OCI-LY7 (cell line): ENCODE measurements around the gene TOB2. TPM values are rescaled to one million over a fixed set of nuclear protein-coding genes. Genes with fewer than 3 reads are reported as not detected.

ENCODE experiments used
- BruUV-seq: library from RNA; stranded (reverse); fragments of 400-500 nt; replicated peaks from 2 replicates; lab custom pipeline; 2021; lab: Mats Ljungman, UMichigan
- CTCF ChIA-PET: fragments of 300-600 bp; sonication (Branson Sonifier 250); formaldehyde crosslinking; loops from one replicate; lab custom pipeline; 2022; ENCODE audit warnings: antibody characterized with exemption; ENCODE audit not compliant: unreplicated experiment; lab: Charles Lee
- POLR2A ChIA-PET: fragments of 300-600 bp; sonication (Branson Sonifier 250); formaldehyde crosslinking; loops from one replicate; lab custom pipeline; 2022; ENCODE audit warnings: antibody characterized with exemption; lab: Charles Lee
- DNase-seq: peaks from one replicate; pipeline ENCODE4 v3.0.0-alpha.2; 2015; ENCODE audit warnings: low spot score
- H2AFZ ChIP-seq: fragments of 200-600 bp; sonication (generic), shearing (Covaris generic); 2 replicates; pipeline ENCODE4 v1.6.1; 2014; ENCODE audit warnings: mild to moderate bottlenecking, antibody characterized with exemption, low read length, moderate library complexity
- H3K27ac ChIP-seq: fragments of 200-600 bp; sonication (generic); 2 replicates; pipeline ENCODE4 v1.5.1; 2014; ENCODE audit warnings: mixed run types, low read depth, mild to moderate bottlenecking, moderate library complexity, low read length, inconsistent platforms; ENCODE audit not compliant: poor library complexity, severe bottlenecking
- H3K36me3 ChIP-seq: fragments of 200-600 bp; sonication (generic); 2 replicates; pipeline ENCODE4 v1.6.1; 2014; ENCODE audit warnings: mild to moderate bottlenecking, antibody characterized with exemption, low read length, moderate library complexity, mixed read lengths; ENCODE audit not compliant: insufficient read depth
- H3K4me1 ChIP-seq: fragments of 200-600 bp; sonication (generic); 2 replicates; pipeline ENCODE4 v1.5.1; 2014; ENCODE audit warnings: mild to moderate bottlenecking, low read length; ENCODE audit not compliant: insufficient read depth, poor library complexity, severe bottlenecking
- H3K4me2 ChIP-seq: fragments of 200-600 bp; sonication (generic); 2 replicates; pipeline ENCODE4 v1.6.1; 2014; ENCODE audit warnings: mild to moderate bottlenecking, low read length
- H3K4me3 ChIP-seq: fragments of 200-600 bp; sonication (generic); 2 replicates; pipeline ENCODE4 v1.5.1; 2014; ENCODE audit warnings: mild to moderate bottlenecking, low read depth, low read length; ENCODE audit not compliant: poor library complexity, severe bottlenecking
- H3K79me2 ChIP-seq: fragments of 200-600 bp; sonication (generic); 2 replicates; pipeline ENCODE4 v1.6.1; 2016; ENCODE audit warnings: low read depth, mild to moderate bottlenecking, low read length, moderate library complexity, mixed read lengths; ENCODE audit not compliant: insufficient read depth
- H3K9me2 ChIP-seq: fragments of 200-600 bp; sonication (generic); 2 replicates; pipeline ENCODE4 v1.6.1; 2016; ENCODE audit warnings: mild to moderate bottlenecking, low read length, mixed read lengths; ENCODE audit not compliant: insufficient read depth
- H3K9me3 ChIP-seq: fragments of 200-600 bp; sonication (generic); 2 replicates; pipeline ENCODE4 v1.6.1; 2014; ENCODE audit warnings: mild to moderate bottlenecking, mixed run types, low read length, mixed read lengths
- H4K20me1 ChIP-seq: fragments of 200-600 bp; sonication (generic); 2 replicates; pipeline ENCODE4 v1.6.1; 2014; ENCODE audit warnings: mild to moderate bottlenecking, antibody characterized with exemption, low read length, moderate library complexity, mixed read lengths; ENCODE audit not compliant: insufficient read depth
- EZH2phosphoT487 ChIP-seq: fragments of 200-600 bp; sonication (generic); IDR thresholded peaks from 2 replicates; pipeline ENCODE4 v1.6.1; 2018; ENCODE audit warnings: low read depth, borderline replicate concordance, mild to moderate bottlenecking, mixed run types, antibody characterized with exemption, low read length, moderate library complexity, mixed read lengths
- intact Hi-C: fragments of 100-400 bp; cut with micrococcal nuclease; formaldehyde crosslinking; loops from one replicate; pipeline ENCODE4 v1.10.0; 2022; ENCODE audit not compliant: unreplicated experiment
- total RNA-seq, 2 experiments: library from RNA; depleted of rRNA in 1 of 2; stranded (reverse); fragments of >200 nt in 1 of 2; shearing (Covaris generic) in 1 of 2; gene quantifications; 2 replicates each; pipeline ENCODE4 v1.2.3, GENCODE V29; 2014 to 2022
- TF ChIP-seq, protein P1 (sequence below): fragments of 200-600 bp; sonication (generic); conservative IDR thresholded peaks from 2 replicates; pipeline ENCODE4 v1.5.1; 2014; ENCODE audit warnings: mild to moderate bottlenecking, antibody characterized with exemption, low read length, moderate library complexity, mixed read lengths

The TOB2 gene
- total RNA-seq, 2 experiments from 2014 or later, result 13.5 to 27.0 TPM

DNA sequence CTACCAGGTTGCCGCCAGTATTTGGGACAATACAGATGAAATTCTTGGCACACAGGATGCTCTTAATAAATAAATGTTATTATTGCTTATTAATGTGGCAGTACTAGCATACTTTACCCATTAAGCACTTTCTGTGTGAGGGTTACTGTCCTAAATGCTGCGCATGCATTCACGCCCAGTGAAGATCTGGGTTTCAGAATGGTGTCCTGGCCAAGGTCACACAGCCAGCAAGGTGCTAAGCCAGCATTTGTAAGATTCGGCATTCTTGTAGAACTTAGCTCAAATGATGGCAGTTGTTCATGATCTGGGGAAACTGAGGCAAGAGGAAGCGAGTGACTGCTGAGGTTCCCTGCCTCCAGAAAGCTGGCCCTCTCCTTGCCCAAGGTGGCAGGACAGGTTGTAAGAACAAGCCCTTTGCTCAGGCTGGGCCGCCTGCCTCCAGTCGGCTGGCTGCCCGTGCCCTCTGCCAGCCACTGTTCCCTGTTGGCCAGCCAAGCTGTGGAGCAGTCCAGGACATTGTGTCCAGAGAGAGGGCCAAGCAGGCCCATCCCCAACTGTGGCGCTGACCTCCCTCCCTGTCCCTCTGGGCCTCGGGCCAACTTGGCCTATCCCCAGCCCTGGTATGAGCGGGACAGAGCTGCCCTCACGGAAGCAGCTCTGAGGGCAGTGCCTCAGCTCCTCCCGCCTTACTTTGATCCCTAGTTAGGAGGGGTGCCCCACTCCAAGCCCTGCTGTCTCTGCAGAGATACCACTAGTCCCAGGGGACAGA lies 28.8 kb downstream of the TOB2 start:
- Histone ChIP-seq H4K20me1 (no peaks in the 10 kb centered on the region), H3K9me2 (no peaks in the 10 kb centered on the region), H3K36me3 (peaks cover 9% of the 10 kb centered on the region), H3K4me1 (peaks cover 35% of the 10 kb centered on the region), H3K4me3 (no peak overlapping the region), H3K9me3 (no peaks in the 10 kb centered on the region), H3K79me2 (peaks cover 18% of the 10 kb centered on the region), H3K27ac (no peak overlapping the region), H3K4me2 (no peak overlapping the region), H2AFZ (no peak overlapping the region)
- BruUV-seq, result no TSS peak
- no peak for TF ChIP-seq EZH2phosphoT487
- TF ChIP-seq, protein P1, sequence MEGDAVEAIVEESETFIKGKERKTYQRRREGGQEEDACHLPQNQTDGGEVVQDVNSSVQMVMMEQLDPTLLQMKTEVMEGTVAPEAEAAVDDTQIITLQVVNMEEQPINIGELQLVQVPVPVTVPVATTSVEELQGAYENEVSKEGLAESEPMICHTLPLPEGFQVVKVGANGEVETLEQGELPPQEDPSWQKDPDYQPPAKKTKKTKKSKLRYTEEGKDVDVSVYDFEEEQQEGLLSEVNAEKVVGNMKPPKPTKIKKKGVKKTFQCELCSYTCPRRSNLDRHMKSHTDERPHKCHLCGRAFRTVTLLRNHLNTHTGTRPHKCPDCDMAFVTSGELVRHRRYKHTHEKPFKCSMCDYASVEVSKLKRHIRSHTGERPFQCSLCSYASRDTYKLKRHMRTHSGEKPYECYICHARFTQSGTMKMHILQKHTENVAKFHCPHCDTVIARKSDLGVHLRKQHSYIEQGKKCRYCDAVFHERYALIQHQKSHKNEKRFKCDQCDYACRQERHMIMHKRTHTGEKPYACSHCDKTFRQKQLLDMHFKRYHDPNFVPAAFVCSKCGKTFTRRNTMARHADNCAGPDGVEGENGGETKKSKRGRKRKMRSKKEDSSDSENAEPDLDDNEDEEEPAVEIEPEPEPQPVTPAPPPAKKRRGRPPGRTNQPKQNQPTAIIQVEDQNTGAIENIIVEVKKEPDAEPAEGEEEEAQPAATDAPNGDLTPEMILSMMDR, result no peak
- POLR2A ChIA-PET, result interaction anchor here (0.6 to 1.0 kb wide), 2 partner anchors 9 to 36 kb away, joined by 3 read pairs; partner anchors contain the start of gene TEF
- CTCF ChIA-PET, result interaction anchor here (0.7 kb wide), 1 partner anchor 25 kb away, joined by 3 read pairs; no protein-coding TSS in a partner anchor
- no peak for DNase-seq
- intact Hi-C loops, result no loop called here

DNA sequence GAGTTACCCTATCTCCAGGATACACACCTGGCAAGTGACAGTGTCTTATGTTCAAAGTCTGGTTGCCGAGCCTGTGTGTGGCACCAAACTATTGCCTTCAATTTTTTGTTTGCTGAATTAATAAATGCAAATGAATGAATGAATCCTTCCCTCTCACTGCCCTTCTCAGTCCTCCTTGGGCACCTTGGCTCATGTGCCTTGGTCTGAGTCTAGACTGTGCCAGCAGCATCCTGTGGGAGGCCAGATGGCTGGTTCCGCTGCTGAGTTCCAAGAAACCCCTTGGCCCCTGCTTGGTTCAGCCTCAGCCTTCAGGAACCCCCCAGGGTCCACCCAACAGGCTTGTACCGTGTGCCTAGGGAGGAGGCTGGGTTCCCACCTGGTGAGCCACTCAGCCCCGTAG lies 31.0 kb downstream of the TOB2 start:
- no TSS peak for BruUV-seq
- ChIA-PET POLR2A (no interaction called here), CTCF (no interaction called here)
- Histone ChIP-seq H3K4me1 (peaks cover 30% of the 10 kb centered on the region), H3K9me3 (no peaks in the 10 kb centered on the region), H3K4me2 (peak overlapping the region; percentile 99), H3K27ac (no peak overlapping the region), H3K9me2 (no peaks in the 10 kb centered on the region), H3K4me3 (peak overlapping the region; percentile 80), H2AFZ (no peak overlapping the region), H3K36me3 (0 out of 2 replicates have a peak, but pooled peaks cover 5% of the 10 kb centered on the region), H3K79me2 (peaks cover 18% of the 10 kb centered on the region), H4K20me1 (no peaks in the 10 kb centered on the region)
- intact Hi-C loops, result no loop called here
- no peak for TF ChIP-seq EZH2phosphoT487
- TF ChIP-seq, protein P1, result no peak
- DNase-seq, result no peak
